Measurements from ENCODE around the gene HDAC3.

The HDAC3 gene

DNA sequence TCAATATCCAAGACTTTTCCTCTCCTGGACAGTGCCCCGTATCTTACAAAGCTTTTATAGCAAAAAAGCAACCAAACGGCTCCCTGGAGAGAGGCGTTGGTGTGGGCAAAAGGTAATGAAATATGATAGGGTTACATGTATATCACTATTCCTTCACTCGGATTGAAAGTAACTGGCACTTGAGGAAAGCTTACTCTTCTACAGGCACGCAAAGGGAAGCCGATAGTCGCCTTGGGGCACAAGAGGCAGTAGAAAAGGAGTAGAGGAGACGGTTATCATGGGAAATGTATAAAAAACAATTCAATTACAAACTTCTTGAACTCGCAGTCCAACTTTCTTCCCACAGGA is 19.0 kb downstream of the HDAC3 start (continued):
- TF ChIP-seq ZNF658 (tag by site-specific recombination; IDR thresholded peaks at IDR 0.05) (no peak), ZNF514 (tag by site-specific recombination; IDR thresholded peaks at IDR 0.05) (no peak), ZNF324 (tag by site-specific recombination; IDR thresholded peaks at IDR 0.05) (no peak), TRIM28 (IDR thresholded peaks at IDR 0.05; ENCODE audit: borderline replicate concordance, low read length) (peak; percentile 65; the same call in 1 of the 2 replicates), SP7 (tag by site-specific recombination; IDR thresholded peaks at IDR 0.05) (peak; percentile 86), BCL11B (tag by site-specific recombination; IDR thresholded peaks at IDR 0.05; ENCODE audit: low read depth) (no peak; the same call in 1 of the 2 replicates), YY2 (tag by site-specific recombination; IDR thresholded peaks at IDR 0.05) (no peak), ZBTB44 (tag by site-specific recombination; IDR thresholded peaks at IDR 0.05) (0 out of 2 replicates have a peak, but pooled peaks have one; percentile 10), ZNF19 (tag by site-specific recombination; IDR thresholded peaks at IDR 0.05; ENCODE audit: low read depth) (no peak), ZNF24 (tag by site-specific recombination; IDR thresholded peaks at IDR 0.05) (peak; percentile 86), TCF7L2 (IDR thresholded peaks at IDR 0.05; ENCODE audit: borderline replicate concordance, low read depth, low read length) (peak; percentile 17; the same call in 1 of the 2 replicates), KLF7 (tag by site-specific recombination; IDR thresholded peaks at IDR 0.05; ENCODE audit: borderline replicate concordance) (no peak), ZNF138 (tag by site-specific recombination; IDR thresholded peaks at IDR 0.05; ENCODE audit: borderline replicate concordance) (no peak), ZNF626 (tag by site-specific recombination; IDR thresholded peaks at IDR 0.05) (no peak), ZNF184 (tag by site-specific recombination; IDR thresholded peaks at IDR 0.05) (0 out of 2 replicates have a peak, but pooled peaks have one; percentile 9), ZNF843 (tag by site-specific recombination; IDR thresholded peaks at IDR 0.05) (peak; percentile 88), ZNF16 (tag by site-specific recombination; IDR thresholded peaks at IDR 0.05; ENCODE audit: low read depth) (no peak), IKZF3 (tag by site-specific recombination; IDR thresholded peaks at IDR 0.05) (no peak; the same call in none of the 2 replicates), ZNF10 (tag by site-specific recombination; IDR thresholded peaks at IDR 0.05) (no peak; the same call in 1 of the 2 replicates), ZBTB17 (tag by site-specific recombination; IDR thresholded peaks at IDR 0.05) (peak; percentile 81), HOXC10 (CRISPR knock-in tag; IDR thresholded peaks at IDR 0.05) (no peak), FEZF1 (tag by site-specific recombination; IDR thresholded peaks at IDR 0.05) (peak; percentile 86), ZNF174 (tag by site-specific recombination; IDR thresholded peaks at IDR 0.05) (no peak), ZNF747 (tag by site-specific recombination; IDR thresholded peaks at IDR 0.05) (no peak), ZNF311 (tag by site-specific recombination; IDR thresholded peaks at IDR 0.05; ENCODE audit: borderline replicate concordance) (no peak), ZSCAN30 (tag by site-specific recombination; IDR thresholded peaks at IDR 0.05) (no peak), ZNF266 (tag by site-specific recombination; IDR thresholded peaks at IDR 0.05; ENCODE audit: low read depth) (no peak), MEIS1 (CRISPR knock-in tag; IDR thresholded peaks at IDR 0.05; ENCODE audit: borderline replicate concordance) (no peak), ZXDB (tag by site-specific recombination; IDR thresholded peaks at IDR 0.05) (peak; percentile 68), ZNF558 (tag by site-specific recombination; IDR thresholded peaks at IDR 0.05) (0 out of 2 replicates have a peak, but pooled peaks have one; percentile 24), ZNF624 (tag by site-specific recombination; IDR thresholded peaks at IDR 0.05) (no peak), ZNF202 (tag by site-specific recombination; IDR thresholded peaks at IDR 0.05; ENCODE audit: borderline replicate concordance) (no peak), ZNF274 (IDR thresholded peaks at IDR 0.05; ENCODE audit: low read length) (no peak), ZNF274 (tag by site-specific recombination; IDR thresholded peaks at IDR 0.05; ENCODE audit: borderline replicate concordance) (no peak)
- TF ChIP-seq, protein P1, sequence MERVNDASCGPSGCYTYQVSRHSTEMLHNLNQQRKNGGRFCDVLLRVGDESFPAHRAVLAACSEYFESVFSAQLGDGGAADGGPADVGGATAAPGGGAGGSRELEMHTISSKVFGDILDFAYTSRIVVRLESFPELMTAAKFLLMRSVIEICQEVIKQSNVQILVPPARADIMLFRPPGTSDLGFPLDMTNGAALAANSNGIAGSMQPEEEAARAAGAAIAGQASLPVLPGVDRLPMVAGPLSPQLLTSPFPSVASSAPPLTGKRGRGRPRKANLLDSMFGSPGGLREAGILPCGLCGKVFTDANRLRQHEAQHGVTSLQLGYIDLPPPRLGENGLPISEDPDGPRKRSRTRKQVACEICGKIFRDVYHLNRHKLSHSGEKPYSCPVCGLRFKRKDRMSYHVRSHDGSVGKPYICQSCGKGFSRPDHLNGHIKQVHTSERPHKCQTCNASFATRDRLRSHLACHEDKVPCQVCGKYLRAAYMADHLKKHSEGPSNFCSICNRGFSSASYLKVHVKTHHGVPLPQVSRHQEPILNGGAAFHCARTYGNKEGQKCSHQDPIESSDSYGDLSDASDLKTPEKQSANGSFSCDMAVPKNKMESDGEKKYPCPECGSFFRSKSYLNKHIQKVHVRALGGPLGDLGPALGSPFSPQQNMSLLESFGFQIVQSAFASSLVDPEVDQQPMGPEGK (tag by site-specific recombination; IDR thresholded peaks at IDR 0.05), result no peak
- TF ChIP-seq, protein P2, sequence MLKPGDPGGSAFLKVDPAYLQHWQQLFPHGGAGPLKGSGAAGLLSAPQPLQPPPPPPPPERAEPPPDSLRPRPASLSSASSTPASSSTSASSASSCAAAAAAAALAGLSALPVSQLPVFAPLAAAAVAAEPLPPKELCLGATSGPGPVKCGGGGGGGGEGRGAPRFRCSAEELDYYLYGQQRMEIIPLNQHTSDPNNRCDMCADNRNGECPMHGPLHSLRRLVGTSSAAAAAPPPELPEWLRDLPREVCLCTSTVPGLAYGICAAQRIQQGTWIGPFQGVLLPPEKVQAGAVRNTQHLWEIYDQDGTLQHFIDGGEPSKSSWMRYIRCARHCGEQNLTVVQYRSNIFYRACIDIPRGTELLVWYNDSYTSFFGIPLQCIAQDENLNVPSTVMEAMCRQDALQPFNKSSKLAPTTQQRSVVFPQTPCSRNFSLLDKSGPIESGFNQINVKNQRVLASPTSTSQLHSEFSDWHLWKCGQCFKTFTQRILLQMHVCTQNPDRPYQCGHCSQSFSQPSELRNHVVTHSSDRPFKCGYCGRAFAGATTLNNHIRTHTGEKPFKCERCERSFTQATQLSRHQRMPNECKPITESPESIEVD (tag by site-specific recombination; IDR thresholded peaks at IDR 0.05), result peak; percentile 96

Data from HEK293 (cell line).